K562 (cell line): Measurements from ENCODE around the gene FLOT2. TPM values are rescaled to one million over a fixed set of nuclear protein-coding genes. Genes with fewer than 3 reads are reported as not detected.

Source experiments
- BACH1 ChIP-seq: fragments of 200-800 bp; sonication (Bioruptor generic); IDR thresholded peaks from 2 replicates; pipeline ENCODE4 v1.6.1; 2016; ENCODE audit warnings: missing genetic modification characterization, missing compliant biosample characterization
- DPF2 ChIP-seq: fragments of 450-650 bp; IDR thresholded peaks from 2 replicates; pipeline ENCODE4 v1.6.1; 2016
- EGR1 ChIP-seq: fragments of 450-650 bp; conservative IDR thresholded peaks from 2 replicates; pipeline ENCODE4 v1.6.1; 2017; ENCODE audit warnings: mild to moderate bottlenecking
- EP400 ChIP-seq: fragments of 450-650 bp; IDR thresholded peaks from 2 replicates; pipeline ENCODE4 v1.6.1; 2017; ENCODE audit warnings: antibody characterized with exemption, mild to moderate bottlenecking, moderate library complexity
- FOSL1 ChIP-seq: fragments of 200-800 bp; sonication (Bioruptor generic); conservative IDR thresholded peaks from 2 replicates; pipeline ENCODE4 v1.6.1; 2016; ENCODE audit warnings: missing genetic modification characterization, missing compliant biosample characterization
- FOXP1 ChIP-seq: sonication (generic); formaldehyde crosslinking; IDR thresholded peaks from 2 replicates; pipeline ENCODE4 v1.8.0; 2022; ENCODE audit warnings: mild to moderate bottlenecking, missing genetic modification reagents
- HDAC8 ChIP-seq: fragments of 450-650 bp; IDR thresholded peaks from 2 replicates; pipeline ENCODE4 v1.6.1; 2016; ENCODE audit warnings: mild to moderate bottlenecking, missing genetic modification characterization, moderate library complexity, missing compliant biosample characterization
- MTA3 ChIP-seq: fragments of 450-650 bp; formaldehyde crosslinking; IDR thresholded peaks from 2 replicates; pipeline ENCODE4 v1.6.1; 2017; ENCODE audit warnings: mild to moderate bottlenecking, borderline replicate concordance
- NCOA1 ChIP-seq: fragments of 450-650 bp; IDR thresholded peaks from 2 replicates; pipeline ENCODE4 v1.6.1; 2016; ENCODE audit warnings: low read depth
- NFYB ChIP-seq: IDR thresholded peaks from 2 replicates; pipeline ENCODE4 v1.6.1; 2011; ENCODE audit warnings: mild to moderate bottlenecking, moderate library complexity; ENCODE audit not compliant: insufficient read length; ENCODE audit errors: extremely low read depth
- POLR2A ChIP-seq: fragments of 450-650 bp; conservative IDR thresholded peaks from 2 replicates; pipeline ENCODE4 v1.6.1; 2016
- POLR2AphosphoS5 ChIP-seq: IDR thresholded peaks from 2 replicates; pipeline ENCODE4 v1.6.1; 2011; ENCODE audit warnings: mild to moderate bottlenecking, low read depth, low read length, moderate library complexity; ENCODE audit not compliant: control insufficient read depth, insufficient read depth
- POLR2B ChIP-seq: fragments of 450-650 bp; IDR thresholded peaks from 2 replicates; pipeline ENCODE4 v1.6.1; 2018; ENCODE audit warnings: low read depth; ENCODE audit not compliant: partially characterized antibody
- RAD51 ChIP-seq: fragments of 450-650 bp; IDR thresholded peaks from 2 replicates; pipeline ENCODE4 v1.7.1; 2016; ENCODE audit warnings: low read depth, mild to moderate bottlenecking, borderline replicate concordance
- RFX7 ChIP-seq: fragments of 250-450 bp; sonication (Bioruptor Pico); IDR thresholded peaks from 2 replicates; pipeline ENCODE4 v1.5.1; 2021; ENCODE audit warnings: mild to moderate bottlenecking
- SIX5 ChIP-seq, 2 experiments: IDR thresholded peaks; 2 replicates each; pipeline ENCODE4 v1.6.1; 2011; ENCODE audit warnings: low read length in 2 of 2, borderline replicate concordance in 1 of 2, low read depth in 1 of 2, mild to moderate bottlenecking in 1 of 2, moderate library complexity in 1 of 2; ENCODE audit not compliant: insufficient read depth in 1 of 2
- SRF ChIP-seq, 2 experiments: fragments of 250-450, 450-650 bp in 1 of 2; sonication (Bioruptor Pico) in 1 of 2; sonication (generic) in 1 of 2; formaldehyde crosslinking; IDR thresholded peaks; 2 replicates each; pipeline versions ENCODE4 v1.5.0 to v1.5.1; 2020 to 2022; ENCODE audit warnings: mild to moderate bottlenecking in 1 of 2, missing genetic modification reagents in 1 of 2
- ZNF134 ChIP-seq: fragments of 250-450 bp; sonication (Bioruptor Pico); conservative IDR thresholded peaks from 2 replicates; pipeline ENCODE4 v1.4.0; 2020
- ZNF263 ChIP-seq: sonication (generic); formaldehyde crosslinking; IDR thresholded peaks from 2 replicates; pipeline ENCODE4 v1.8.0; 2022; ENCODE audit warnings: mild to moderate bottlenecking, missing genetic modification reagents, borderline replicate concordance
- ZNF644 ChIP-seq: fragments of 200-800 bp; sonication (Bioruptor generic); IDR thresholded peaks from 2 replicates; pipeline ENCODE4 v1.6.1; 2016; ENCODE audit warnings: low read depth, missing genetic modification characterization, missing compliant biosample characterization
- ZNF707 ChIP-seq: fragments of 250-450 bp; sonication (Bioruptor Pico); conservative IDR thresholded peaks from 2 replicates; pipeline ENCODE4 v1.8.0; 2022; ENCODE audit warnings: inconsistent platforms, mild to moderate bottlenecking, moderate library complexity
- polyA plus RNA-seq, 8 experiments: library from polyadenylated mRNA; depleted of rRNA in 4 of 8; stranded (reverse) in 5 of 8; unstranded in 3 of 8; fragments of >200 nt; fragmentation: Nextera tagmentation in 2 of 8; fragmentation: Illumina TruSeq in 1 of 8; extraction: Ambion mirVana in 2 of 8; extraction: Trizol in 1 of 8; gene quantifications; 2 replicates each; pipeline versions ENCODE4 v1.2.1 to v1.2.3, GENCODE V29; 2011 to 2014; ENCODE audit warnings: inconsistent platforms in 1 of 8, missing spikeins in 1 of 8
- total RNA-seq, 7 experiments: library from RNA; depleted of rRNA in 6 of 7; stranded (reverse); fragments of >200 nt in 6 of 7; fragmentation: Illumina TruSeq in 2 of 7; extraction: Trizol in 2 of 7; gene quantifications; 2 replicates each; pipeline versions ENCODE4 v1.2.1 to v1.2.3, GENCODE V29; 2011 to 2021; ENCODE audit warnings: low replicate concordance in 1 of 7
- TF ChIP-seq, protein P1 (sequence below): fragments of 450-650 bp; IDR thresholded peaks from 2 replicates; pipeline ENCODE4 v1.6.1; 2014; ENCODE audit warnings: low read depth, mild to moderate bottlenecking, moderate library complexity, borderline replicate concordance
- TF ChIP-seq, protein P2 (sequence below): fragments of 250-450 bp; sonication (Bioruptor Pico); IDR thresholded peaks from 2 replicates; pipeline ENCODE4 v1.9.0; 2021; ENCODE audit warnings: mild to moderate bottlenecking, inconsistent platforms
- TF ChIP-seq, protein P3 (sequence below): IDR thresholded peaks from 2 replicates; pipeline ENCODE4 v1.6.1; 2011; ENCODE audit not compliant: insufficient read length; ENCODE audit errors: extremely low read depth

The FLOT2 gene
- total and polyA plus RNA-seq, 9 of the 15 experiments (the other 6 are each of a cell fraction or from before 2014, with no cell fraction given): 17.5 to 138 (median 41.7) TPM

DNA sequence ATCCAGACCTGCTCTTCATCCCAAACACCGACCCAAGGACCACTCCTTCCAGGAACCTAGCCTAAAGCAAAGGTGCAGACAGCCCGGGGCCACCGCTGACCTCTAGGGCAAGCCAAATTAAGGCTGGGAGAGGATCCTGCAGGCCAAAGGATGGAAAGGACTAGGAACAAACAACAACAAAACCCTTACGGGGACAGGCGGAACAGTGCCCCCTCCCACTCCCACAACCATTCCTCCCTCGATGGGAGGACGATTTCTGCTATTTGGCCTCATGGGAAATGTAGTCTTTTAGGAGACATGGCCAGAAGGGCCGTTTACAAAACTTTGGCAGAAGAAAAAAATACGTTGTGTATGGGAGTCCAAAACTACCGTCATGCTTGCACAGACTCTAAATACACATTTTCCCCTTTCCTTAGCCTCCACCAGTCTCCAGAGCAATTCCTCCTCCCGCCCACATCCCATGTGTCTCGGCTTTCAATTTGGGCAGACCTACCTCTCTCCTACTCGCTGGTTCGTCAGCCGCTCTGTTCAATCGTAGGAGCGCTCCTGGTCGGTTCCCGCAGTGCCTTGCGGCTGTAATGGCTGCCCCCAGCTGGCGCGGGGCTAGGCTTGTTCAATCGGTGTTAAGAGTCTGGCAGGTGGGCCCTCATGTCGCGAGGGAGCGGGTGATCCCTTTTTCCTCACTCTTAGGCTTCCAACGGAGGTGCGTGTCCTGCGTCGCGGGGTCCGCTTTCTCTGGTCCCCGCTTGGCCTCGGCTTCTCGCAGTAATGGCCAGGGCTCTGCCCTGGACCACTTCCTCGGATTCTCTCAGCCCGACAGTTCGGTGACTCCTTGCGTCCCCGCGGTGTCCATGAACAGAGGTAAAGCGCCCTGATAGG lies 42.8 kb downstream of the FLOT2 start, which contains the start of gene ERAL1 (continued):
- TF ChIP-seq SIX5 (IDR thresholded peaks at IDR 0.05; ENCODE audit: borderline replicate concordance in 1 of 2, insufficient read depth in 1 of 2, low read depth in 1 of 2, low read length in 2 of 2): peak; percentile 60 to 76
- TF ChIP-seq DPF2: peak; percentile 67
- TF ChIP-seq, protein P1, sequence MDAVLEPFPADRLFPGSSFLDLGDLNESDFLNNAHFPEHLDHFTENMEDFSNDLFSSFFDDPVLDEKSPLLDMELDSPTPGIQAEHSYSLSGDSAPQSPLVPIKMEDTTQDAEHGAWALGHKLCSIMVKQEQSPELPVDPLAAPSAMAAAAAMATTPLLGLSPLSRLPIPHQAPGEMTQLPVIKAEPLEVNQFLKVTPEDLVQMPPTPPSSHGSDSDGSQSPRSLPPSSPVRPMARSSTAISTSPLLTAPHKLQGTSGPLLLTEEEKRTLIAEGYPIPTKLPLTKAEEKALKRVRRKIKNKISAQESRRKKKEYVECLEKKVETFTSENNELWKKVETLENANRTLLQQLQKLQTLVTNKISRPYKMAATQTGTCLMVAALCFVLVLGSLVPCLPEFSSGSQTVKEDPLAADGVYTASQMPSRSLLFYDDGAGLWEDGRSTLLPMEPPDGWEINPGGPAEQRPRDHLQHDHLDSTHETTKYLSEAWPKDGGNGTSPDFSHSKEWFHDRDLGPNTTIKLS: peak; percentile 91
- TF ChIP-seq MTA3: peak; percentile 74; the same call in 1 of the 2 replicates
- no peak for TF ChIP-seq ZNF707 (CRISPR knock-in tag)
- TF ChIP-seq, protein P2, sequence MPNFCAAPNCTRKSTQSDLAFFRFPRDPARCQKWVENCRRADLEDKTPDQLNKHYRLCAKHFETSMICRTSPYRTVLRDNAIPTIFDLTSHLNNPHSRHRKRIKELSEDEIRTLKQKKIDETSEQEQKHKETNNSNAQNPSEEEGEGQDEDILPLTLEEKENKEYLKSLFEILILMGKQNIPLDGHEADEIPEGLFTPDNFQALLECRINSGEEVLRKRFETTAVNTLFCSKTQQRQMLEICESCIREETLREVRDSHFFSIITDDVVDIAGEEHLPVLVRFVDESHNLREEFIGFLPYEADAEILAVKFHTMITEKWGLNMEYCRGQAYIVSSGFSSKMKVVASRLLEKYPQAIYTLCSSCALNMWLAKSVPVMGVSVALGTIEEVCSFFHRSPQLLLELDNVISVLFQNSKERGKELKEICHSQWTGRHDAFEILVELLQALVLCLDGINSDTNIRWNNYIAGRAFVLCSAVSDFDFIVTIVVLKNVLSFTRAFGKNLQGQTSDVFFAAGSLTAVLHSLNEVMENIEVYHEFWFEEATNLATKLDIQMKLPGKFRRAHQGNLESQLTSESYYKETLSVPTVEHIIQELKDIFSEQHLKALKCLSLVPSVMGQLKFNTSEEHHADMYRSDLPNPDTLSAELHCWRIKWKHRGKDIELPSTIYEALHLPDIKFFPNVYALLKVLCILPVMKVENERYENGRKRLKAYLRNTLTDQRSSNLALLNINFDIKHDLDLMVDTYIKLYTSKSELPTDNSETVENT (CRISPR knock-in tag): peak; percentile 77; the same call in 1 of the 2 replicates
- TF ChIP-seq ZNF644 (tag): 0 out of 2 replicates have a peak, but pooled peaks have one; percentile 53
- peak; percentile 95 for TF ChIP-seq EP400
- peak; percentile 60 for TF ChIP-seq FOSL1 (tag)
- TF ChIP-seq POLR2A: peak; percentile 96
- TF ChIP-seq SRF (CRISPR knock-in tag; IDR thresholded peaks at IDR 0.05): peak in 1 of 2 experiments; percentile 80; a peak in 1 of 4 replicates
- peak; percentile 93 for TF ChIP-seq POLR2AphosphoS5
- TF ChIP-seq HDAC8: peak; percentile 16; the same call in 1 of the 2 replicates
- TF ChIP-seq BACH1 (tag): peak; percentile 77; the same call in 1 of the 2 replicates
- TF ChIP-seq RFX7: peak; percentile 44; the same call in 1 of the 2 replicates
- peak; percentile 46; the same call in 1 of the 2 replicates for TF ChIP-seq FOXP1 (CRISPR knock-in tag)
- TF ChIP-seq, protein P3, sequence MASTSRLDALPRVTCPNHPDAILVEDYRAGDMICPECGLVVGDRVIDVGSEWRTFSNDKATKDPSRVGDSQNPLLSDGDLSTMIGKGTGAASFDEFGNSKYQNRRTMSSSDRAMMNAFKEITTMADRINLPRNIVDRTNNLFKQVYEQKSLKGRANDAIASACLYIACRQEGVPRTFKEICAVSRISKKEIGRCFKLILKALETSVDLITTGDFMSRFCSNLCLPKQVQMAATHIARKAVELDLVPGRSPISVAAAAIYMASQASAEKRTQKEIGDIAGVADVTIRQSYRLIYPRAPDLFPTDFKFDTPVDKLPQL: no peak
- TF ChIP-seq ZNF263 (CRISPR knock-in tag): peak; percentile 73
- peak; percentile 30; the same call in 1 of the 2 replicates for TF ChIP-seq RAD51
- peak; percentile 93 for TF ChIP-seq EGR1
- TF ChIP-seq NCOA1: no peak
- TF ChIP-seq POLR2B: peak; percentile 88
- TF ChIP-seq ZNF134 (CRISPR knock-in tag): 0 out of 2 replicates have a peak, but pooled peaks have one; percentile 4
- TF ChIP-seq NFYB: peak; percentile 64
